IMR-90 (cell line): ENCODE data around the gene MYOM1. TPM values are rescaled to one million over a fixed set of nuclear protein-coding genes. Genes with fewer than 3 reads are reported as not detected.

Experiments used
- ATAC-seq: fragments of 200-7000 bp; cut with Tn5 transposase; 2 replicates; pipeline ENCODE4 v1.9.1; 2020; ENCODE audit warnings: low read depth, mild to moderate bottlenecking, moderate library complexity
- BruUV-seq: library from RNA; stranded (reverse); fragments of 400-500 nt; replicated peaks from 2 replicates; lab custom pipeline; 2021; lab: Mats Ljungman, UMichigan
- CTCF ChIA-PET: fragments of 300-600 bp; formaldehyde crosslinking; extraction: SDS; loops from one replicate; lab custom pipeline; 2021; ENCODE audit warnings: antibody characterized with exemption; lab: Yijun Ruan, JAX
- POLR2A ChIA-PET: fragments of 300-600 bp; sonication (Branson Sonifier 250); formaldehyde crosslinking; loops from one replicate; lab custom pipeline; 2022; ENCODE audit warnings: antibody characterized with exemption; ENCODE audit not compliant: unreplicated experiment; lab: Charles Lee
- DNase-seq: peaks from one replicate; pipeline ENCODE4 v3.0.0; 2013
- H2AFZ ChIP-seq: replicated peaks from 2 replicates; pipeline ENCODE3; 2013; ENCODE audit warnings: low read length, mild to moderate bottlenecking; ENCODE audit not compliant: poor library complexity
- H2AK5ac ChIP-seq: 2 replicates; pipeline ENCODE4 v1.6.1; 2013; ENCODE audit warnings: low read depth, low read length, inconsistent platforms
- H2AK9ac ChIP-seq: replicated peaks from 2 replicates; pipeline ENCODE3; 2013; ENCODE audit warnings: mild to moderate bottlenecking, low read depth, low read length, moderate library complexity; ENCODE audit not compliant: poor library complexity
- H2BK120ac ChIP-seq: 2 replicates; pipeline ENCODE4 v1.6.1; 2013; ENCODE audit warnings: low read depth, low read length, inconsistent platforms
- H2BK15ac ChIP-seq: 3 replicates; pipeline ENCODE4 v1.6.1; 2013; ENCODE audit warnings: low read depth, low read length, inconsistent platforms
- H2BK20ac ChIP-seq: 2 replicates; pipeline ENCODE4 v1.6.1; 2013; ENCODE audit warnings: low read depth, mild to moderate bottlenecking, inconsistent platforms, low read length, moderate library complexity
- H2BK5ac ChIP-seq: 2 replicates; pipeline ENCODE4 v1.6.1; 2013; ENCODE audit warnings: mild to moderate bottlenecking, low read depth, low read length, inconsistent platforms; ENCODE audit not compliant: poor library complexity, severe bottlenecking
- H3K14ac ChIP-seq: replicated peaks from 2 replicates; pipeline ENCODE4 v1.6.1; 2013; ENCODE audit warnings: low read depth, low read length, inconsistent platforms
- H3K18ac ChIP-seq: 2 replicates; pipeline ENCODE4 v1.6.1; 2013; ENCODE audit warnings: low read depth, low read length, control low read depth
- H3K23ac ChIP-seq: 2 replicates; pipeline ENCODE4 v1.6.1; 2013; ENCODE audit warnings: low read depth, low read length, inconsistent platforms
- H3K27ac ChIP-seq: 2 replicates; pipeline ENCODE4 v1.5.1; 2013; ENCODE audit warnings: mild to moderate bottlenecking, control low read depth, low read length; ENCODE audit not compliant: insufficient read depth
- H3K27me3 ChIP-seq: 2 replicates; pipeline ENCODE4 v1.6.1; 2013; ENCODE audit warnings: low read length; ENCODE audit not compliant: control insufficient read depth, insufficient read depth
- H3K36me3 ChIP-seq: 2 replicates; pipeline ENCODE4 v1.6.1; 2013; ENCODE audit warnings: low read length, mixed read lengths; ENCODE audit not compliant: control insufficient read depth, insufficient read depth
- H3K4ac ChIP-seq: 2 replicates; pipeline ENCODE4 v1.6.1; 2013; ENCODE audit warnings: low read depth, low read length, inconsistent platforms
- H3K4me1 ChIP-seq: 2 replicates; pipeline ENCODE4 v1.6.1; 2013; ENCODE audit warnings: low read length, mixed read lengths; ENCODE audit not compliant: control insufficient read depth, insufficient read depth
- H3K4me2 ChIP-seq: 2 replicates; pipeline ENCODE4 v1.6.1; 2013; ENCODE audit warnings: low read depth, mild to moderate bottlenecking, control low read depth, low read length, moderate library complexity
- H3K4me3 ChIP-seq: 2 replicates; pipeline ENCODE4 v1.5.1; 2013; ENCODE audit warnings: low read depth, mild to moderate bottlenecking, control low read depth, low read length, moderate library complexity; ENCODE audit not compliant: insufficient read depth
- H3K56ac ChIP-seq: 2 replicates; pipeline ENCODE4 v1.6.1; 2013; ENCODE audit warnings: low read length, inconsistent platforms; ENCODE audit not compliant: insufficient read depth; ENCODE audit errors: extremely low read depth
- H3K79me1 ChIP-seq, 2 experiments: 2 replicates each; pipeline ENCODE4 v1.6.1; 2013; ENCODE audit warnings: low read length in 2 of 2, inconsistent platforms in 1 of 2, low read depth in 1 of 2
- H3K9ac ChIP-seq: 2 replicates; pipeline ENCODE4 v1.6.1; 2013; ENCODE audit warnings: low read depth, low read length, control low read depth
- H3K9me1 ChIP-seq: 2 replicates; pipeline ENCODE4 v1.6.1; 2013; ENCODE audit warnings: low read length, inconsistent platforms; ENCODE audit not compliant: insufficient read depth
- H3K9me3 ChIP-seq: 2 replicates; pipeline ENCODE4 v1.6.1; 2013; ENCODE audit warnings: low read length; ENCODE audit not compliant: control insufficient read depth, insufficient read depth
- H4K20me1 ChIP-seq: 2 replicates; pipeline ENCODE4 v1.6.1; 2013; ENCODE audit warnings: low read length, inconsistent platforms; ENCODE audit not compliant: insufficient read depth
- H4K5ac ChIP-seq: 2 replicates; pipeline ENCODE4 v1.6.1; 2013; ENCODE audit warnings: mild to moderate bottlenecking, low read depth, low read length, control low read depth
- H4K8ac ChIP-seq, 2 experiments: 2 replicates each; pipeline ENCODE4 v1.6.1; 2013; ENCODE audit warnings: low read depth in 2 of 2, low read length in 2 of 2, control low read depth in 1 of 2, inconsistent platforms in 1 of 2
- H4K91ac ChIP-seq: 2 replicates; pipeline ENCODE4 v1.6.1; 2013; ENCODE audit warnings: low read depth, low read length, inconsistent platforms; ENCODE audit not compliant: insufficient read depth
- NFE2L2 ChIP-seq: fragments of 150-350 bp; IDR thresholded peaks from 2 replicates; pipeline ENCODE4 v1.6.1; 2016; ENCODE audit warnings: low read depth, mild to moderate bottlenecking, low read length
- dilution Hi-C: fragments of 300-500 bp; cut with HindIII; formaldehyde crosslinking; loops from one replicate; pipeline ENCODE4 v1.14.3; 2018; ENCODE audit warnings: low sequenced_read_pairs; ENCODE audit not compliant: unreplicated experiment
- in situ Hi-C: fragments of 300-500 bp; cut with MboI; formaldehyde crosslinking; loops from 3 replicates; pipeline ENCODE4 v1.14.3; 2019; ENCODE audit warnings: low sequenced_read_pairs, inconsistent platforms, mixed read lengths
- intact Hi-C: fragments of 100-400 bp; cut with micrococcal nuclease; formaldehyde crosslinking; loops from 2 replicates; pipeline ENCODE4 v1.10.0; 2022
- polyA plus RNA-seq, 3 experiments: library from polyadenylated mRNA; depleted of rRNA; stranded (reverse); fragments of >200 nt; gene quantifications; 2 replicates each; pipeline ENCODE4 v1.2.3, GENCODE V29; 2012; ENCODE audit warnings: low replicate concordance in 1 of 3
- total RNA-seq: library from RNA; depleted of rRNA; stranded (reverse); fragments of >200 nt; gene quantifications from 2 replicates; pipeline ENCODE4 v1.2.3, GENCODE V29; 2012
- TF ChIP-seq, protein P1 (sequence below): fragments of 150-350 bp; IDR thresholded peaks from 2 replicates; pipeline ENCODE4 v1.6.1; 2016; ENCODE audit warnings: low read depth, mild to moderate bottlenecking, low read length, moderate library complexity, borderline replicate concordance

MYOM1 gene
- total and polyA plus RNA-seq, 2 of the 4 experiments (the other 2 are of a cell fraction): under 0.01 to 0.10 TPM

DNA sequence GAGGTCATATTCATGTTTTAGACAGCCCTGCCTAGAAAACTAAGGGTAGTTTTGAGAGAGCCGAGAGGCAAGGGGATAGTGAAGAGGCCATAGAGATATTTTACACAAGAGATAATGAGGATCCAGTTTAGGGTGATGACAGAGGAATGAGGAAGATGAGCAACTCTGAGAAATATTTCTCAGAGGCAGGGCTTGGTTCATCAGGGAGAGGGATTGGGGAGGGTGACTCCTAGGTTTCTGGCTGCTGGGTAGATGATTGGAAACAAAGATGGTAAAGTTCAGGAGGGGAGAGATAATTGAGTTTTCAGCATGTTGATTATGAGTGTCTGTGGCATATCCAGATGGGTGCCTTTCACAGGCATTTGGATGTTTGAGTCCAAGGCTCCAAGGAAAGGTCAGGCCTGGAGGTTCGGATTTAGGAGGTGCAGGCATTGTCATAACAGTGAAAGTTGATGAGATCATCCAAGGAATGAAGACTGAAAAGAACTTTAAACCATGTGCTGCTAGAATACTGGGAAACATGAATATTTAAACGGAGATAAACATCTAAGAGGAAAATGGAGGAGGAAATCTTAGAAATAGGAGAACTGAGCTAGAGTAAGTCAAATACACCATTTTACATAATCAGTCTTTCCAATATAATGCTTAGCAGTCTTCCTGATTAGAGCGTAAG is 49.6 kb upstream of the MYOM1 start (continued):
- no peak for TF ChIP-seq NFE2L2

DNA sequence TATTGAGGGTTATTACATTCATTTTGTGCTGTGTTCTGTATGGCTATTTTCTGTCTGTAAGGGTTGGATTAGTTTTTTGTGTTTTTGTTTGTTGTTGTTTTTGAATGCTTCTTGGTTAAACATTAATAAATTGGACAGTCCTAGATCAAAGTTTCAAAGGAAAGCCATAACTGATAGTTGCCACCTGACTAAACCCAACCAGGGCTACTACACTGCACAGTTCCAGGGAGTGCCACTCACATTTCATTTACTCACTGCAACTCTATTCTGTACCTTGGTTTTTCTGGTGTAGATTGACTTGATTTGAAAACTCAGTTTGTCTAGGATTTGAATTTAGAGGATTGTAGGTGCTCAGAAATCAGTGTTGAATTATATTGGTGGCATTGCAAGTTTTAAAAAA is 48.5 kb upstream of the MYOM1 start:
- POLR2A ChIA-PET: no interaction called here
- H3K27me3 ChIP-seq: no peaks in the 10 kb centered on the region
- no peak for DNase-seq
- no peak overlapping the region for H3K4ac ChIP-seq
- no peak overlapping the region for H2BK15ac ChIP-seq
- H3K56ac ChIP-seq: no peak overlapping the region
- H2BK120ac ChIP-seq: no peak overlapping the region
- H3K14ac ChIP-seq: no peak overlapping the region; the same call in 1 of the 2 replicates
- no peak overlapping the region for H4K91ac ChIP-seq
- H3K27ac ChIP-seq: no peak overlapping the region
- no peak overlapping the region for H2AK5ac ChIP-seq
- H3K36me3 ChIP-seq: peaks cover 7% of the 10 kb centered on the region
- in situ Hi-C loops (no loop called here), intact Hi-C loops (no loop called here), dilution Hi-C loops (no loop called here)
- peak overlapping the region; percentile 1 for H2BK5ac ChIP-seq
- H2AK9ac ChIP-seq: no peak overlapping the region
- peak overlapping the region; percentile 6; the same call in 1 of the 2 replicates for H3K4me2 ChIP-seq
- H2BK20ac ChIP-seq: no peak overlapping the region
- H3K9ac ChIP-seq: no peak overlapping the region
- peaks cover 16% of the 10 kb centered on the region for H3K4me1 ChIP-seq
- H3K9me3 ChIP-seq: no peaks in the 10 kb centered on the region
- no peak overlapping the region for H2AFZ ChIP-seq
- no TSS peak for BruUV-seq
- TF ChIP-seq, protein P1, sequence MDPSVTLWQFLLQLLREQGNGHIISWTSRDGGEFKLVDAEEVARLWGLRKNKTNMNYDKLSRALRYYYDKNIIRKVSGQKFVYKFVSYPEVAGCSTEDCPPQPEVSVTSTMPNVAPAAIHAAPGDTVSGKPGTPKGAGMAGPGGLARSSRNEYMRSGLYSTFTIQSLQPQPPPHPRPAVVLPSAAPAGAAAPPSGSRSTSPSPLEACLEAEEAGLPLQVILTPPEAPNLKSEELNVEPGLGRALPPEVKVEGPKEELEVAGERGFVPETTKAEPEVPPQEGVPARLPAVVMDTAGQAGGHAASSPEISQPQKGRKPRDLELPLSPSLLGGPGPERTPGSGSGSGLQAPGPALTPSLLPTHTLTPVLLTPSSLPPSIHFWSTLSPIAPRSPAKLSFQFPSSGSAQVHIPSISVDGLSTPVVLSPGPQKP: no peak
- TF ChIP-seq NFE2L2: no peak
- no peak overlapping the region for H4K8ac ChIP-seq
- peaks cover 33% of the 10 kb centered on the region for H3K9me1 ChIP-seq
- H4K20me1 ChIP-seq: peaks cover 96% of the 10 kb centered on the region
- H3K79me1 ChIP-seq: peaks cover 6 to 77% of the 10 kb centered on the region in 2 experiments
- CTCF ChIA-PET: no interaction called here
- H3K18ac ChIP-seq: no peak overlapping the region
- no peak for ATAC-seq
- H3K4me3 ChIP-seq: no peak overlapping the region
- no peak overlapping the region for H4K5ac ChIP-seq
- no peak overlapping the region for H3K23ac ChIP-seq
